Endothelial cell of umbilical vein (primary cell): ENCODE measurements around the gene COL17A1. TPM values are rescaled to one million over a fixed set of nuclear protein-coding genes. Genes with fewer than 3 reads are reported as not detected.

ENCODE experiments used
- BruUV-seq: library from RNA; stranded (reverse); fragments of 400-500 nt; replicated peaks from 2 replicates; lab custom pipeline; 2021; lab: Mats Ljungman, UMichigan
- CTCF ChIA-PET: fragments of 300-600, 350-600 bp; sonication (Branson Sonifier 250); formaldehyde crosslinking; loops from one replicate; lab custom pipeline; 2021; ENCODE audit warnings: antibody characterized with exemption, inconsistent platforms; lab: Charles Lee
- POLR2A ChIA-PET: fragments of 300-600, 350-600 bp; sonication (Branson Sonifier 250); formaldehyde crosslinking; loops from one replicate; lab custom pipeline; 2021; ENCODE audit warnings: antibody characterized with exemption, inconsistent platforms; lab: Charles Lee
- DNase-seq: peaks from one replicate; pipeline ENCODE4 v3.0.0-alpha.2; 2011; ENCODE audit warnings: low read depth, low spot score
- FAIRE-seq: peaks from 2 replicates; lab custom pipeline; 2011; peaks lifted over from hg19 to GRCh38; lab: Jason Lieb, UNC
- H2AFZ ChIP-seq: 2 replicates; pipeline ENCODE4 v1.6.0; 2012; ENCODE audit warnings: low read depth, low read length, control low read depth, inconsistent platforms
- H3K27ac ChIP-seq: 2 replicates; pipeline ENCODE4 v1.5.1; 2011; ENCODE audit warnings: low read depth, mild to moderate bottlenecking, control low read depth, low read length, moderate library complexity; ENCODE audit not compliant: insufficient read depth
- H3K27me3 ChIP-seq, 2 experiments: 2 replicates each; pipeline versions ENCODE4 v1.6.0 to v1.6.1; 2011; ENCODE audit warnings: low read length in 2 of 2, mixed read lengths in 1 of 2; ENCODE audit not compliant: control insufficient read depth in 2 of 2, insufficient read depth in 2 of 2
- H3K36me3 ChIP-seq, 2 experiments: 2 replicates in 1 of 2; 3 replicates in 1 of 2; pipeline ENCODE4 v1.5.1; 2011; ENCODE audit warnings: low read length in 2 of 2, mild to moderate bottlenecking in 1 of 2, moderate library complexity in 1 of 2; ENCODE audit not compliant: control insufficient read depth in 2 of 2, insufficient read depth in 2 of 2; ENCODE audit errors: extremely low read depth in 1 of 2
- H3K4me1 ChIP-seq: 3 replicates; pipeline ENCODE4 v1.5.1; 2011; ENCODE audit warnings: mild to moderate bottlenecking, low read length; ENCODE audit not compliant: control insufficient read depth, insufficient read depth; ENCODE audit errors: extremely low read depth
- H3K4me2 ChIP-seq: 2 replicates; pipeline ENCODE4 v1.6.1; 2011; ENCODE audit warnings: low read length, control low read depth, mixed read lengths; ENCODE audit not compliant: insufficient read depth
- H3K4me3 ChIP-seq, 3 experiments: fragments of 200-600 bp in 1 of 3; sonication (generic), shearing (Covaris generic) in 1 of 3; replicated peaks in 1 of 3; 2 replicates each; pipeline ENCODE4 v1.5.1; 2011 to 2016; ENCODE audit warnings: control low read depth in 3 of 3, low read length in 3 of 3, mild to moderate bottlenecking in 2 of 3, inconsistent platforms in 1 of 3, low read depth in 1 of 3, moderate library complexity in 1 of 3; ENCODE audit not compliant: insufficient read depth in 1 of 3
- H3K79me2 ChIP-seq: 2 replicates; pipeline ENCODE4 v1.6.0; 2012; ENCODE audit warnings: low read length, inconsistent platforms; ENCODE audit not compliant: control insufficient read depth, insufficient read depth
- H3K9ac ChIP-seq: replicated peaks from 2 replicates; pipeline ENCODE3; 2011; ENCODE audit warnings: low read length, control low read depth; ENCODE audit not compliant: insufficient read depth; ENCODE audit errors: extremely low read depth
- H3K9me1 ChIP-seq: replicated peaks from 3 replicates; pipeline ENCODE4 v1.6.0; 2011; ENCODE audit warnings: mild to moderate bottlenecking, low read length; ENCODE audit not compliant: control insufficient read depth, insufficient read depth; ENCODE audit errors: extremely low read depth
- H3K9me3 ChIP-seq: replicated peaks from 2 replicates; pipeline ENCODE4 v1.5.1; 2012; ENCODE audit warnings: low read length, inconsistent platforms; ENCODE audit not compliant: control insufficient read depth, insufficient read depth
- H4K20me1 ChIP-seq: replicated peaks from 2 replicates; pipeline ENCODE3; 2011; ENCODE audit warnings: mild to moderate bottlenecking, low read length; ENCODE audit not compliant: control insufficient read depth, insufficient read depth; ENCODE audit errors: extremely low read depth
- CTCF ChIP-seq, 2 donors: IDR thresholded peaks; 1 replicate in 1 of 2; 2 replicates in 1 of 2; pipeline ENCODE4 v1.5.1; 2011; ENCODE audit warnings: low read length in 2 of 2, mild to moderate bottlenecking in 2 of 2, moderate library complexity in 2 of 2, control low read depth in 1 of 2, inconsistent platforms in 1 of 2, low read depth in 1 of 2; ENCODE audit not compliant: insufficient read depth in 1 of 2; ENCODE audit errors: extremely low read depth in 1 of 2
- EZH2 ChIP-seq: IDR thresholded peaks from 2 replicates; pipeline ENCODE4 v1.6.1; 2012; ENCODE audit warnings: borderline replicate concordance, low read depth, mild to moderate bottlenecking, moderate library complexity, low read length, inconsistent platforms; ENCODE audit not compliant: severe bottlenecking
- FOS ChIP-seq: IDR thresholded peaks from 2 replicates; pipeline ENCODE4 v1.6.1; 2011; ENCODE audit warnings: mild to moderate bottlenecking, low read length, moderate library complexity, borderline replicate concordance; ENCODE audit not compliant: insufficient read depth
- GATA2 ChIP-seq: IDR thresholded peaks from 2 replicates; pipeline ENCODE4 v1.7.0; 2011; ENCODE audit warnings: low read depth, mild to moderate bottlenecking, moderate library complexity, mixed read lengths, low read length; ENCODE audit not compliant: insufficient read length, insufficient read depth
- JUN ChIP-seq: IDR thresholded peaks from 2 replicates; pipeline ENCODE4 v1.6.1; 2011; ENCODE audit warnings: borderline replicate concordance, low read depth; ENCODE audit not compliant: insufficient read length, insufficient read depth
- MAX ChIP-seq: IDR thresholded peaks from 2 replicates; pipeline ENCODE4 v1.6.1; 2011; ENCODE audit not compliant: insufficient read depth, insufficient read length
- MYC ChIP-seq: IDR thresholded peaks from one replicate; pipeline ENCODE4 v1.6.1; 2011; ENCODE audit warnings: mild to moderate bottlenecking, low read depth, low read length
- POLR2A ChIP-seq: IDR thresholded peaks from 2 replicates; pipeline ENCODE4 v1.6.1; 2012; ENCODE audit warnings: low read depth, mild to moderate bottlenecking, control low read depth, low read length
- POLR2AphosphoS5 ChIP-seq: IDR thresholded peaks from 2 replicates; pipeline ENCODE4 v1.6.1; 2012; ENCODE audit warnings: low read depth, mild to moderate bottlenecking, control low read depth, low read length, moderate library complexity; ENCODE audit not compliant: insufficient read depth
- dilution Hi-C: fragments of 300-500 bp; cut with MboI; formaldehyde crosslinking; loops from one replicate; pipeline ENCODE4 v1.15.0; 2019; ENCODE audit warnings: low sequenced_read_pairs; ENCODE audit not compliant: extremely low pct_ligation_motif_present
- intact Hi-C: fragments of 100-400 bp; cut with micrococcal nuclease; formaldehyde crosslinking; loops from one replicate; pipeline ENCODE4 v1.10.0; 2022
- polyA plus RNA-seq, 4 experiments: library from polyadenylated mRNA; depleted of rRNA in 3 of 4; stranded (reverse) in 3 of 4; unstranded in 1 of 4; fragments of >200 nt; gene quantifications; 2 replicates each; pipeline versions ENCODE4 v1.2.1 to v1.2.3, GENCODE V29; 2011 to 2012; ENCODE audit warnings: missing spikeins in 1 of 4
- total RNA-seq: library from RNA; stranded (reverse); gene quantifications from 2 replicates; pipeline ENCODE4 v1.2.3, GENCODE V29; 2021

COL17A1 gene
- total and polyA plus RNA-seq, 2 donors (not counting 3 experiments of a cell fraction or from before 2014, with no cell fraction given), result 0.57 to 1.3 TPM

GRCh38 chr10:104043185-104043830 lies 42.4 kb downstream of the COL17A1 start:
- Histone ChIP-seq H3K27ac (no peak overlapping the region), H4K20me1 (no peaks in the 10 kb centered on the region), H3K9me1 (no peaks in the 10 kb centered on the region), H3K36me3 (no peaks in the 10 kb centered on the region), H3K27me3 (no peaks in the 10 kb centered on the region), H3K4me1 (no peaks in the 10 kb centered on the region), H3K4me2 (no peak overlapping the region), H2AFZ (no peak overlapping the region), H3K4me3 (no peak overlapping the region), H3K79me2 (no peaks in the 10 kb centered on the region), H3K9me3 (no peaks in the 10 kb centered on the region), H3K9ac (no peak overlapping the region)
- intact Hi-C loops (loop anchor here (10.0 kb wide), 1 partner anchor 291 kb away; the partner anchor contains the start of gene ITPRIP), dilution Hi-C loops (no loop called here)
- no peak for DNase-seq
- ChIA-PET POLR2A (no interaction called here), CTCF (interaction anchor here (1.0 to 3.6 kb wide), 3 partner anchors 39 to 155 kb away, joined by 3 to 18 read pairs (median 5); partner anchors contain the start of gene SFR1)
- no TSS peak for BruUV-seq
- FAIRE-seq, result no peak
- TF ChIP-seq POLR2AphosphoS5 (no peak), GATA2 (no peak), MYC (no peak), MAX (no peak), EZH2 (no peak), JUN (no peak), FOS (no peak), POLR2A (no peak), CTCF (IDR thresholded peaks at IDR 0.05; ENCODE audit: extremely low read depth in 1 of 2, insufficient read depth in 1 of 2, low read depth in 1 of 2, low read length in 2 of 2) (no peak)
